Liver (tissue), 9 donors: Measurements from ENCODE around the gene ACOT12. TPM values are rescaled to one million over a fixed set of nuclear protein-coding genes. Genes with fewer than 3 reads are reported as not detected.

ENCODE experiments used
- DNase-seq: peaks from one replicate; pipeline ENCODE4 v3.0.0-alpha.2; 2017; ENCODE audit warnings: low spot score
- H3K27ac ChIP-seq, 2 donors: one replicate each; pipeline ENCODE4 v1.7.0; 2013; ENCODE audit warnings: inconsistent platforms in 2 of 2, low read length in 2 of 2, control low read depth in 1 of 2, low read depth in 1 of 2, mild to moderate bottlenecking in 1 of 2
- H3K27me3 ChIP-seq, 4 donors: one replicate each; pipeline versions ENCODE4 v1.6.1 to v1.7.0; 2013; ENCODE audit warnings: low read length in 3 of 4, inconsistent platforms in 1 of 4, mild to moderate bottlenecking in 1 of 4, moderate library complexity in 1 of 4; ENCODE audit not compliant: control insufficient read depth in 4 of 4, insufficient read depth in 4 of 4
- H3K36me3 ChIP-seq, 4 donors: one replicate each; pipeline versions ENCODE4 v1.6.1 to v1.7.0; 2013; ENCODE audit warnings: low read length in 3 of 4, mild to moderate bottlenecking in 3 of 4, low read depth in 1 of 4, moderate library complexity in 1 of 4; ENCODE audit not compliant: control insufficient read depth in 4 of 4, insufficient read depth in 3 of 4
- H3K4me1 ChIP-seq, 4 donors: one replicate each; pipeline versions ENCODE4 v1.6.1 to v1.7.0; 2013; ENCODE audit warnings: low read length in 3 of 4, mild to moderate bottlenecking in 3 of 4, moderate library complexity in 1 of 4; ENCODE audit not compliant: control insufficient read depth in 4 of 4, insufficient read depth in 4 of 4
- H3K4me3 ChIP-seq, 3 donors: one replicate each; pipeline versions ENCODE4 v1.6.1 to v1.7.0; 2013; ENCODE audit warnings: low read length in 3 of 3, control low read depth in 1 of 3, low read depth in 1 of 3, mild to moderate bottlenecking in 1 of 3
- H3K9ac ChIP-seq, 2 donors: one replicate each; pipeline ENCODE4 v1.7.0; 2013; ENCODE audit warnings: low read length in 2 of 2, mild to moderate bottlenecking in 2 of 2, moderate library complexity in 2 of 2, control low read depth in 1 of 2, low read depth in 1 of 2
- H3K9me3 ChIP-seq, 4 donors: one replicate each; pipeline versions ENCODE4 v1.6.1 to v1.7.0; 2013; ENCODE audit warnings: low read length in 3 of 4; ENCODE audit not compliant: control insufficient read depth in 4 of 4
- ATF3 ChIP-seq: IDR thresholded peaks from 2 replicates; pipeline ENCODE4 v1.6.1; 2016; ENCODE audit warnings: antibody characterized with exemption
- CTCF ChIP-seq: fragments of 150-350 bp; IDR thresholded peaks from 2 replicates; pipeline ENCODE4 v1.5.1; 2017; ENCODE audit warnings: improper control_type of control experiment, low read depth, low read length; ENCODE audit not compliant: missing input control
- EGR1 ChIP-seq, 2 donors: IDR thresholded peaks; 2 replicates each; pipeline ENCODE4 v1.6.1; 2016 to 2018; ENCODE audit warnings: antibody characterized with exemption in 2 of 2, low read depth in 2 of 2
- FOXA1 ChIP-seq: IDR thresholded peaks from 2 replicates; pipeline ENCODE4 v1.6.1; 2016; ENCODE audit warnings: antibody characterized with exemption
- FOXA2 ChIP-seq: IDR thresholded peaks from 2 replicates; pipeline ENCODE4 v1.6.1; 2016; ENCODE audit warnings: antibody characterized with exemption
- GABPA ChIP-seq, 2 donors: IDR thresholded peaks in 1 of 2; conservative IDR thresholded peaks in 1 of 2; 2 replicates each; pipeline ENCODE4 v1.6.1; 2016; ENCODE audit warnings: antibody characterized with exemption in 2 of 2, mild to moderate bottlenecking in 1 of 2, moderate library complexity in 1 of 2
- HNF4A ChIP-seq, 2 donors: conservative IDR thresholded peaks; 2 replicates each; pipeline ENCODE4 v1.6.1; 2016; ENCODE audit warnings: antibody characterized with exemption in 2 of 2, mild to moderate bottlenecking in 2 of 2
- HNF4G ChIP-seq: IDR thresholded peaks from 2 replicates; pipeline ENCODE4 v1.6.1; 2016; ENCODE audit warnings: antibody characterized with exemption
- JUND ChIP-seq, 2 donors: IDR thresholded peaks; 2 replicates each; pipeline ENCODE4 v1.6.1; 2016; ENCODE audit warnings: antibody characterized with exemption in 2 of 2
- MAX ChIP-seq: IDR thresholded peaks from 2 replicates; pipeline ENCODE4 v1.6.1; 2016; ENCODE audit warnings: antibody characterized with exemption
- NR2F2 ChIP-seq: IDR thresholded peaks from 2 replicates; pipeline ENCODE4 v1.6.1; 2016; ENCODE audit warnings: antibody characterized with exemption
- RAD21 ChIP-seq, 2 donors: IDR thresholded peaks; 2 replicates each; pipeline ENCODE4 v1.6.1; 2016; ENCODE audit warnings: antibody characterized with exemption in 2 of 2, mild to moderate bottlenecking in 2 of 2
- REST ChIP-seq: IDR thresholded peaks from 2 replicates; pipeline ENCODE4 v1.6.1; 2016; ENCODE audit warnings: antibody characterized with exemption, mild to moderate bottlenecking
- RXRA ChIP-seq, 2 donors: IDR thresholded peaks; 2 replicates each; pipeline ENCODE4 v1.6.1; 2017 to 2018; ENCODE audit warnings: antibody characterized with exemption in 2 of 2, mild to moderate bottlenecking in 1 of 2
- SP1 ChIP-seq: IDR thresholded peaks from 2 replicates; pipeline ENCODE4 v1.6.1; 2018; ENCODE audit warnings: antibody characterized with exemption, mild to moderate bottlenecking
- TAF1 ChIP-seq: conservative IDR thresholded peaks from 2 replicates; pipeline ENCODE4 v1.6.1; 2016; ENCODE audit warnings: antibody characterized with exemption, mild to moderate bottlenecking
- YY1 ChIP-seq: IDR thresholded peaks from 2 replicates; pipeline ENCODE4 v1.6.1; 2016; ENCODE audit warnings: antibody characterized with exemption, mild to moderate bottlenecking
- ZBTB33 ChIP-seq: IDR thresholded peaks from 2 replicates; pipeline ENCODE4 v1.6.1; 2016; ENCODE audit warnings: antibody characterized with exemption
- WGBS: extraction: QIAGEN DNeasy Blood & Tissue Kit; methylation state at CpG from one replicate; pipeline ENCODE4 v1.1.7; 2013; 5-methylcytosine and 5-hydroxymethylcytosine counted together
- polyA plus RNA-seq, 2 donors: library from polyadenylated mRNA; stranded (reverse) in 1 of 2; unstranded in 1 of 2; fragments of 200-250 nt in 1 of 2; fragments of >200 nt in 1 of 2; fragmentation: Nextera tagmentation in 1 of 2; extraction: Ambion mirVana in 1 of 2; gene quantifications; one replicate each; pipeline versions ENCODE4 v1.2.1 to v1.2.3, GENCODE V29; 2013 to 2015
- total RNA-seq, 2 donors: library from RNA; depleted of rRNA; stranded (reverse); fragments of >200 nt; gene quantifications; one replicate each; pipeline ENCODE4 v1.2.3, GENCODE V29; 2014
- donor health status: healthy.
- donor health status: healthy.
- donor health status: healthy.
- donor health status: healthy.
- donor health status: healthy.

The ACOT12 gene
- total and polyA plus RNA-seq, 4 donors: 16.9 to 76.4 (median 38.8) TPM

- Histone ChIP-seq H3K36me3 (peaks cover 0 to 2% (median 0%) of the 10 kb centered on the region in 4 donors), H3K27ac (peak overlapping the region; percentile 70 to 73), H3K4me1 (peaks cover 18 to 49% (median 38%) of the 10 kb centered on the region in 4 donors), H3K9me3 (no peaks in the 10 kb centered on the region), H3K27me3 (no peaks in the 10 kb centered on the region), H3K9ac (peak overlapping the region in 1 of 2 donors; percentile 5), H3K4me3 (no peak overlapping the region)
- 18% methylated on average over 4 of the region's 4 CpGs for WGBS
- no peak for DNase-seq
- TF ChIP-seq SP1 (peak; percentile 44), ATF3 (no peak), FOXA1 (no peak), EGR1 (IDR thresholded peaks at IDR 0.05; ENCODE audit: low read depth in 2 of 2) (no peak), JUND (IDR thresholded peaks at IDR 0.05) (peak in 1 of 2 donors; percentile 41), RXRA (IDR thresholded peaks at IDR 0.05) (peak; percentile 51 to 81), NR2F2 (no peak), HNF4A (conservative IDR thresholded peaks at IDR 0.05) (peak; percentile 73 to 76), REST (no peak), HNF4G (peak; percentile 30), FOXA2 (no peak), MAX (no peak), YY1 (peak; percentile 14), RAD21 (IDR thresholded peaks at IDR 0.05) (peak in 1 of 2 donors; percentile 25), TAF1 (peak; percentile 29), GABPA (IDR thresholded peaks at IDR 0.05 in 1 of 2, conservative IDR thresholded peaks at IDR 0.05 in 1 of 2) (no peak), CTCF (no peak), ZBTB33 (no peak)
Measured at GRCh38 chr5:81363093-81363871, 30.7 kb downstream of the ACOT12 start.
